K562 (cell line): ENCODE measurements around the gene PMM1. TPM values are rescaled to one million over a fixed set of nuclear protein-coding genes. Genes with fewer than 3 reads are reported as not detected.

ENCODE experiments used
- CBX1 ChIP-seq: sonication (generic); IDR thresholded peaks from 2 replicates; pipeline ENCODE4 v1.6.1; 2016; ENCODE audit warnings: antibody characterized with exemption, low read depth, mild to moderate bottlenecking
- CCNT2 ChIP-seq: IDR thresholded peaks from 2 replicates; pipeline ENCODE4 v1.6.1; 2011; ENCODE audit warnings: borderline replicate concordance, low read depth, mild to moderate bottlenecking, moderate library complexity, mixed read lengths, low read length; ENCODE audit not compliant: insufficient read length; ENCODE audit errors: extremely low read depth
- FOXP1 ChIP-seq: sonication (generic); formaldehyde crosslinking; IDR thresholded peaks from 2 replicates; pipeline ENCODE4 v1.8.0; 2022; ENCODE audit warnings: mild to moderate bottlenecking, missing genetic modification reagents
- GTF2F1 ChIP-seq: IDR thresholded peaks from 2 replicates; pipeline ENCODE4 v1.6.1; 2011; ENCODE audit warnings: low read depth, low read length, improper control_type of control experiment
- HCFC1 ChIP-seq: IDR thresholded peaks from 2 replicates; pipeline ENCODE4 v1.6.1; 2012; ENCODE audit warnings: low read depth, low read length, improper control_type of control experiment
- HMG20B ChIP-seq: fragments of 250-450 bp; sonication (Bioruptor Pico); IDR thresholded peaks from 2 replicates; pipeline ENCODE4 v1.5.0; 2021; ENCODE audit warnings: mild to moderate bottlenecking
- MBD2 ChIP-seq: sonication (generic); IDR thresholded peaks from 2 replicates; pipeline ENCODE4 v1.6.1; 2016; ENCODE audit warnings: low read depth, borderline replicate concordance
- MCM5 ChIP-seq: fragments of 450-650 bp; IDR thresholded peaks from 2 replicates; pipeline ENCODE4 v1.6.1; 2016; ENCODE audit warnings: low read depth
- MXI1 ChIP-seq: IDR thresholded peaks from 2 replicates; pipeline ENCODE4 v1.6.1; 2011; ENCODE audit warnings: low read depth, mild to moderate bottlenecking, improper control_type of control experiment, low read length
- NFIX ChIP-seq: fragments of 250-450 bp; sonication (Bioruptor Pico); IDR thresholded peaks from 2 replicates; pipeline ENCODE4 v1.4.0; 2020; ENCODE audit warnings: low read depth, mild to moderate bottlenecking, moderate library complexity
- POLR2G ChIP-seq: fragments of 200-400 bp; formaldehyde crosslinking; IDR thresholded peaks from 2 replicates; pipeline ENCODE4 v1.6.1; 2017; ENCODE audit warnings: low read depth, mild to moderate bottlenecking, antibody characterized with exemption, low read length, moderate library complexity
- RBM14 ChIP-seq: fragments of 200-400 bp; formaldehyde crosslinking; IDR thresholded peaks from 2 replicates; pipeline ENCODE4 v1.6.1; 2018; ENCODE audit warnings: low read depth, mild to moderate bottlenecking, low read length, moderate library complexity, borderline replicate concordance; ENCODE audit not compliant: insufficient read depth
- RUNX1 ChIP-seq: sonication (generic); IDR thresholded peaks from 2 replicates; pipeline ENCODE4 v1.6.1; 2016; ENCODE audit warnings: antibody characterized with exemption, low read depth
- SETDB1 ChIP-seq: IDR thresholded peaks from one replicate; pipeline ENCODE4 v1.6.1; 2012; ENCODE audit warnings: low read length, control low read depth, inconsistent platforms
- TBL1XR1 ChIP-seq, 2 experiments: IDR thresholded peaks; 2 replicates each; pipeline ENCODE4 v1.6.1; 2012; ENCODE audit warnings: improper control_type of control experiment in 2 of 2, low read length in 2 of 2, mild to moderate bottlenecking in 1 of 2
- TCF7L2 ChIP-seq: fragments of 150-350 bp; IDR thresholded peaks from 2 replicates; pipeline ENCODE4 v1.6.1; 2016; ENCODE audit warnings: low read depth, mild to moderate bottlenecking, low read length, moderate library complexity
- U2AF1 ChIP-seq: fragments of 200-400 bp; formaldehyde crosslinking; optimal IDR thresholded peaks from 2 replicates; pipeline ENCODE3; 2017; ENCODE audit warnings: mild to moderate bottlenecking, low read depth, low read length, moderate library complexity
- YY1 ChIP-seq, 3 experiments: IDR thresholded peaks; 2 replicates each; pipeline ENCODE4 v1.6.1; 2011; ENCODE audit warnings: low read length in 2 of 3, mild to moderate bottlenecking in 2 of 3, moderate library complexity in 2 of 3, borderline replicate concordance in 1 of 3, control low read depth in 1 of 3, low read depth in 1 of 3; ENCODE audit not compliant: insufficient read depth in 3 of 3, insufficient replicate concordance in 2 of 3, control insufficient read depth in 1 of 3, insufficient read length in 1 of 3; ENCODE audit errors: extremely low read depth in 1 of 3
- ZBTB1 ChIP-seq: sonication (generic); formaldehyde crosslinking; IDR thresholded peaks from 2 replicates; pipeline ENCODE4 v1.8.1; 2023; ENCODE audit warnings: missing genetic modification reagents, low read depth, mild to moderate bottlenecking, borderline replicate concordance
- ZC3H4 ChIP-seq: sonication (generic); formaldehyde crosslinking; IDR thresholded peaks from 2 replicates; pipeline ENCODE4 v1.9.0; 2021; ENCODE audit warnings: missing genetic modification reagents, borderline replicate concordance
- ZFX ChIP-seq: sonication (generic); formaldehyde crosslinking; IDR thresholded peaks from 2 replicates; pipeline ENCODE4 v1.8.0; 2022; ENCODE audit warnings: mild to moderate bottlenecking, missing genetic modification reagents, moderate library complexity
- ZNF217 ChIP-seq: sonication (generic); formaldehyde crosslinking; IDR thresholded peaks from 2 replicates; pipeline ENCODE4 v1.8.0; 2022; ENCODE audit warnings: mild to moderate bottlenecking, missing genetic modification reagents
- ZNF232 ChIP-seq: sonication (generic); formaldehyde crosslinking; IDR thresholded peaks from 2 replicates; pipeline ENCODE4 v1.8.0; 2022; ENCODE audit warnings: mild to moderate bottlenecking, missing genetic modification reagents
- ZNF431 ChIP-seq: sonication (generic); formaldehyde crosslinking; IDR thresholded peaks from 2 replicates; pipeline ENCODE4 v1.8.0; 2022; ENCODE audit warnings: mild to moderate bottlenecking, missing genetic modification reagents
- ZNF57 ChIP-seq: fragments of 450-650 bp; formaldehyde crosslinking; IDR thresholded peaks from 2 replicates; pipeline ENCODE4 v1.4.0; 2020; ENCODE audit warnings: mild to moderate bottlenecking, moderate library complexity
- ZNF668 ChIP-seq: fragments of 250-450 bp; sonication (Bioruptor Pico); IDR thresholded peaks from 2 replicates; pipeline ENCODE4 v1.8.0; 2022; ENCODE audit warnings: mild to moderate bottlenecking, inconsistent platforms
- ZNF785 ChIP-seq: fragments of 250-450 bp; sonication (Bioruptor Pico); IDR thresholded peaks from 2 replicates; pipeline ENCODE4 v1.4.0; 2020; ENCODE audit warnings: mild to moderate bottlenecking
- polyA plus RNA-seq, 8 experiments: library from polyadenylated mRNA; depleted of rRNA in 4 of 8; stranded (reverse) in 5 of 8; unstranded in 3 of 8; fragments of >200 nt; fragmentation: Nextera tagmentation in 2 of 8; fragmentation: Illumina TruSeq in 1 of 8; extraction: Ambion mirVana in 2 of 8; extraction: Trizol in 1 of 8; gene quantifications; 2 replicates each; pipeline versions ENCODE4 v1.2.1 to v1.2.3, GENCODE V29; 2011 to 2014; ENCODE audit warnings: inconsistent platforms in 1 of 8, missing spikeins in 1 of 8
- total RNA-seq, 7 experiments: library from RNA; depleted of rRNA in 6 of 7; stranded (reverse); fragments of >200 nt in 6 of 7; fragmentation: Illumina TruSeq in 2 of 7; extraction: Trizol in 2 of 7; gene quantifications; 2 replicates each; pipeline versions ENCODE4 v1.2.1 to v1.2.3, GENCODE V29; 2011 to 2021; ENCODE audit warnings: low replicate concordance in 1 of 7
- TF ChIP-seq, protein P1 (sequence below): fragments of 450-650 bp; IDR thresholded peaks from 2 replicates; pipeline ENCODE4 v1.6.1; 2018; ENCODE audit not compliant: partially characterized antibody

The PMM1 gene
- total and polyA plus RNA-seq, 9 of the 15 experiments (the other 6 are each of a cell fraction or from before 2014, with no cell fraction given) = 10.2 to 31.7 (median 20.3) TPM

DNA sequence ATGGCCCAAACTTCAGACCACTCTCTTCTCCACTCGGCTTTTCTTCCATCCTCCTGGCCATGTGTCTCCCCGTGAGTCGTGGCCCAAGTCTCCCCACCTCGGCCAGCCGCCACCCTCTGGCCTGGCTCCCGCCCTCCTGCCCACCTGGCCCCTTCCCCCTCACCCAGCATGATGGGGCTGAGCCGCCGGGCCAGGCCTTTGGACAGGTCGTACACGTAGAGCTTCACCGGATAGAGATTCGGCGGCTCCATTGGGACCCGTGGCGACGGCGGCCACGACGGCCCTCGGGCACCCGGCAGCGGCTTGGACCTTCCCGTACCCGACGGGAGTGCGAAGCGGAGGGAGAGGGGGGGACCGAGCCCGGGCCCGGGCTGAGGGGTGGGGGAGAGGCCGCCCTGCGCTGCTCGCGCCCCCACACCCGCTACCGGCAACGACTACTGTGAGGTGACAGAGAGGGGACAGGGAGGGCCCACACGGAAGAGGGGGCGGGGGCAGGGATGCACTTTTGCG is 31.0 kb upstream of the PMM1 start, which contains the start of gene DESI1 (continued):
- TF ChIP-seq, protein P1, sequence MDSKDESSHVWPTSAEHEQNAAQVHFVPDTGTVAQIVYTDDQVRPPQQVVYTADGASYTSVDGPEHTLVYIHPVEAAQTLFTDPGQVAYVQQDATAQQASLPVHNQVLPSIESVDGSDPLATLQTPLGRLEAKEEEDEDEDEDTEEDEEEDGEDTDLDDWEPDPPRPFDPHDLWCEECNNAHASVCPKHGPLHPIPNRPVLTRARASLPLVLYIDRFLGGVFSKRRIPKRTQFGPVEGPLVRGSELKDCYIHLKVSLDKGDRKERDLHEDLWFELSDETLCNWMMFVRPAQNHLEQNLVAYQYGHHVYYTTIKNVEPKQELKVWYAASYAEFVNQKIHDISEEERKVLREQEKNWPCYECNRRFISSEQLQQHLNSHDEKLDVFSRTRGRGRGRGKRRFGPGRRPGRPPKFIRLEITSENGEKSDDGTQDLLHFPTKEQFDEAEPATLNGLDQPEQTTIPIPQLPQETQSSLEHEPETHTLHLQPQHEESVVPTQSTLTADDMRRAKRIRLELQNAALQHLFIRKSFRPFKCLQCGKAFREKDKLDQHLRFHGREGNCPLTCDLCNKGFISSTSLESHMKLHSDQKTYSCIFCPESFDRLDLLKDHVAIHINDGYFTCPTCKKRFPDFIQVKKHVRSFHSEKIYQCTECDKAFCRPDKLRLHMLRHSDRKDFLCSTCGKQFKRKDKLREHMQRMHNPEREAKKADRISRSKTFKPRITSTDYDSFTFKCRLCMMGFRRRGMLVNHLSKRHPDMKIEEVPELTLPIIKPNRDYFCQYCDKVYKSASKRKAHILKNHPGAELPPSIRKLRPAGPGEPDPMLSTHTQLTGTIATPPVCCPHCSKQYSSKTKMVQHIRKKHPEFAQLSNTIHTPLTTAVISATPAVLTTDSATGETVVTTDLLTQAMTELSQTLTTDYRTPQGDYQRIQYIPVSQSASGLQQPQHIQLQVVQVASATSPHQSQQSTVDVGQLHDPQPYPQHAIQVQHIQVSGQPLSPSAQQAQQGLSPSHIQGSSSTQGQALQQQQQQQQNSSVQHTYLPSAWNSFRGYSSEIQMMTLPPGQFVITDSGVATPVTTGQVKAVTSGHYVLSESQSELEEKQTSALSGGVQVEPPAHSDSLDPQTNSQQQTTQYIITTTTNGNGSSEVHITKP = peak; percentile 63
- peak; percentile 92 for TF ChIP-seq POLR2G
- TF ChIP-seq ZNF431 (CRISPR knock-in tag) = 0 out of 2 replicates have a peak, but pooled peaks have one; percentile 30
- TF ChIP-seq SETDB1 = no peak
- TF ChIP-seq ZNF217 (CRISPR knock-in tag) = no peak
- TF ChIP-seq ZC3H4 (CRISPR knock-in tag) = peak; percentile 91
- TF ChIP-seq ZNF232 (CRISPR knock-in tag) = no peak
- no peak for TF ChIP-seq ZNF57 (CRISPR knock-in tag)
- TF ChIP-seq RUNX1 = no peak
- TF ChIP-seq ZFX (CRISPR knock-in tag) = peak; percentile 54
- no peak for TF ChIP-seq ZBTB1
- peak in 1 of 3 experiments; percentile 44 for TF ChIP-seq YY1 (IDR thresholded peaks at IDR 0.05; ENCODE audit: borderline replicate concordance in 1 of 3, control insufficient read depth in 1 of 3, extremely low read depth in 1 of 3, insufficient read depth in 3 of 3, insufficient read length in 1 of 3, insufficient replicate concordance in 2 of 3, low read depth in 1 of 3, low read length in 2 of 3)
- TF ChIP-seq TCF7L2 = no peak
- TF ChIP-seq U2AF1 = no peak
- TF ChIP-seq NFIX (CRISPR knock-in tag) = no peak
- no peak for TF ChIP-seq MXI1
- no peak for TF ChIP-seq FOXP1 (CRISPR knock-in tag)
- TF ChIP-seq TBL1XR1 (IDR thresholded peaks at IDR 0.05; ENCODE audit: low read length in 2 of 2) = no peak
- peak; percentile 22; the same call in 1 of the 2 replicates for TF ChIP-seq CBX1
- TF ChIP-seq CCNT2 = peak; percentile 33
- no peak for TF ChIP-seq HCFC1
- TF ChIP-seq MCM5 = no peak
- TF ChIP-seq ZNF785 (CRISPR knock-in tag) = no peak
- TF ChIP-seq GTF2F1 = no peak
- TF ChIP-seq RBM14 = no peak
- TF ChIP-seq MBD2 = no peak; the same call in 1 of the 2 replicates
- no peak for TF ChIP-seq HMG20B (CRISPR knock-in tag)
- no peak for TF ChIP-seq ZNF668 (CRISPR knock-in tag)
